HG03575 (cell line): ENCODE data around the gene PLOD3.
"Not testable (repeated sequence)": the region's sequence is repeated elsewhere in the genome, so short reads cannot be mapped to it uniquely, and the experiment has no call there.

ENCODE experiments used
- ATAC-seq: cut with Tn5 transposase; IDR thresholded peaks from one replicate; pipeline ENCODE4 v1.9.1; 2021; ENCODE audit not compliant: unreplicated experiment, insufficient number of reproducible peaks, low FRiP score; ENCODE audit errors: extremely low read depth

The PLOD3 gene, protein sequence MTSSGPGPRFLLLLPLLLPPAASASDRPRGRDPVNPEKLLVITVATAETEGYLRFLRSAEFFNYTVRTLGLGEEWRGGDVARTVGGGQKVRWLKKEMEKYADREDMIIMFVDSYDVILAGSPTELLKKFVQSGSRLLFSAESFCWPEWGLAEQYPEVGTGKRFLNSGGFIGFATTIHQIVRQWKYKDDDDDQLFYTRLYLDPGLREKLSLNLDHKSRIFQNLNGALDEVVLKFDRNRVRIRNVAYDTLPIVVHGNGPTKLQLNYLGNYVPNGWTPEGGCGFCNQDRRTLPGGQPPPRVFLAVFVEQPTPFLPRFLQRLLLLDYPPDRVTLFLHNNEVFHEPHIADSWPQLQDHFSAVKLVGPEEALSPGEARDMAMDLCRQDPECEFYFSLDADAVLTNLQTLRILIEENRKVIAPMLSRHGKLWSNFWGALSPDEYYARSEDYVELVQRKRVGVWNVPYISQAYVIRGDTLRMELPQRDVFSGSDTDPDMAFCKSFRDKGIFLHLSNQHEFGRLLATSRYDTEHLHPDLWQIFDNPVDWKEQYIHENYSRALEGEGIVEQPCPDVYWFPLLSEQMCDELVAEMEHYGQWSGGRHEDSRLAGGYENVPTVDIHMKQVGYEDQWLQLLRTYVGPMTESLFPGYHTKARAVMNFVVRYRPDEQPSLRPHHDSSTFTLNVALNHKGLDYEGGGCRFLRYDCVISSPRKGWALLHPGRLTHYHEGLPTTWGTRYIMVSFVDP

DNA sequence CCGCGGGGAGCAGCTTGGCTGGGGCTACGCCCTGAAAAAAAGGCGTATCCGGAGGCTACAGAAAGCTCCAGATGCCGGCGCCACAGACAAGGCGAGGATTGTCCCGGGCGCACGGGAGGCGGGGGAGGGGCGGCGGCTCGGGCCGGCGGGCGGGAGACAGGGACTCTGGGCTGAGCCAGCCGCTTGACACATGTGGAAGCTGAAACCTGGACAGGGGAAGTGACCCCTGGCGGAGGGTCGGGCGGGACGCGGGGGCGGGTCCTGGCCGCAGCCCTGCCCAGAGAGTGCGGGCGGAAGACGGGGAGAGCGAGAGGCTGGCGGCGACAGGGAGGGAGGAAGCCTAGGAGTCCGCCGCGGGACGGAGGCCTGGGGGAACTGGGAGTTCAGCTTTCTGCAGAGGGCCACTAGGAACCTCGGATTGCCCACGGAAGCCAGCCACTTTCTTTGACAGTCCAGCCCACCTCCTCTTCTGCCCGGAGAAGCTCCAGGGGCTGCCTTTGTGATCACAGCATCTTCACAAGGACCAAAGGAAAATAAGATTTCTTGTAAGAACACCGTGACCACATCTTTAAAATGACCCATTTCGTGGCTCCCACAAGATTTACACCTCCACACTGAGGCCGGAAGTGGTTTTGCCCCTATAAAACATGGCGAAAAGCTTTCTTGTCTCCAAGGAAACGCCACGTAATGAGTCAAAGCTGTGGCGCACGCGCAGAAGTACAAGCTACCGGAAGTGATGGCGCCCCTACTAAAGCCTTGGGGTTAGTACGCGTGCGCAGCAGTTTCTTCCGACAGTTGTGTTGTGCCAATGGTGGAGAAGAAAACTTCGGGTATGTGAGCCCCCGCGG, at the start of gene PLOD3, which contains the start of gene ZNHIT1:
Gene PLOD3 (minus strand): TSS at position 194 of the 848 bp plus-strand sequence. CDS start 307 bp downstream, outside the sequence.
Gene ZNHIT1 (plus strand): TSS at position 778 of the 848 bp plus-strand sequence. CDS start 31 bp downstream, at position 809.
- peak; percentile 41 for ATAC-seq

DNA sequence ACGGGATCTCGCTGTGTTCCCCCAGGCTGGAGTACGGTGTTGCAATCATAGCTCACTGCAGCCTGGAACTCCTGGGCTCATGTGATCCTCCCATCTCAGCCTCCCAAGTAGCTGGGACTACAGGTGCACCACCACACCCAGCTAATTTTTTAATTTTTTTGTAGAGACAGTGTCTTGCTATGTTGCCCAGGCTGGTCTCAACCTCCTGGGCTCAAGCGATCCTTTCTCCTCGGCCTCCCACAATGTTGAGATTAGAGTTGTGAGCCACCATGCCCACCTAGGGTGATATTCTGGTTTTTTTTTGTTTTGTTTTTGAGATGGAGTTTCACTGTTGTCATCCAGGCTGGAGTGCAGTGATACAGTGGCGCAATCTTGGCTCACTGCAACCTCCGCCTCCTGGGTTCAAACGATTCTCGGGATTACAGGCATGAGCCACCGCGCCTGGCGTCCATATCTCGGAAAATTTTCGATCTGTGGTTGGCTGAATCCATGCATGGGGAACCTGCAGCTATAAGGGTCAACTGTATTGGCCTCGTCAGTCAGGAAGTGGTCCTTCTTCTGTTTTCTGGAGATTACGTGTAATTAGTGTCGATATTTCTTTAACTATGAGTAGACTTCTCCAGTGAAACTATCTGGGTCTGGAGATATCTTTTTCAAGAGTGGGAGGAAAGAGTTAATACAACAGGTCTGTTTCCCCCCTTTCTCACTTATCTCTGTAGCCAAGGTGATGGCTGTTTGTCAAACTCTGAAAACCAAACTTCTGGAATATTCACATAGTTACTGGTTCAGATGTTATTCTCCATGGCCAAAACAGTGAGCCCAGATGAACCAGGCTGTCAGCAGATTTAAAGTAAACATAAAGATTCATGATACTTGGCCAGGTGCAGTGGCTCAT, 48.5 kb upstream of the PLOD3 start:
- ATAC-seq, result no peak

DNA sequence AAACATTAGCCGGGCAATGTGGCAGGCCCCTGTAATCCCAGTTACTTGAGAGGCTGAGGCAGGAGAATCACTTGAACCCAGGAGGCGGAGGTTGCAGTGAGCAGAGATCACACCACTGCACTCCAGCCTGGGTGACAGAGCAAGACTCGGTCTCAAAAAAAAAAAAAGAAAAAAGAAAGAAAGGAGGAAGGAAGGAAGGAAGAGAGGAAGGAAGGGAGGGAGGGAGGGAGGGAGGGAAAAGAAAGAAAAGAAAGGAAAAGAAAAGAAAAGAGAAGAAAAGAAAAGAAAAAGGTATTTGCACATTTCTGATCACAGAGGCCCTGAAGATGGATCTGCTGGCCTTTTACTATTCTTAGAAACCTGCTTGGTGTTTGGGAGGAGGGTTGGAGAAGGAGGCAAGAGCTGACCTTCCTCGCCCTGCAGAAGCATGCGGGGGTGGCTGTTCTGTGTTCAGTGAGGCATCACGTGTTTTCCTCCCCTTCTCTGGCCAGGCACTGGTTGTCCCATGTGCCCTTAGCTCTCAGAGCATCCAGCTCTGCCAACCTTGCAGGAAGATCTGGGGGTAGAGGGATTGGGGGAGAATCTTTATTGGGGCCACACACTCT, 46.8 kb upstream of the PLOD3 start:
- ATAC-seq, result not testable (repeated sequence)

DNA sequence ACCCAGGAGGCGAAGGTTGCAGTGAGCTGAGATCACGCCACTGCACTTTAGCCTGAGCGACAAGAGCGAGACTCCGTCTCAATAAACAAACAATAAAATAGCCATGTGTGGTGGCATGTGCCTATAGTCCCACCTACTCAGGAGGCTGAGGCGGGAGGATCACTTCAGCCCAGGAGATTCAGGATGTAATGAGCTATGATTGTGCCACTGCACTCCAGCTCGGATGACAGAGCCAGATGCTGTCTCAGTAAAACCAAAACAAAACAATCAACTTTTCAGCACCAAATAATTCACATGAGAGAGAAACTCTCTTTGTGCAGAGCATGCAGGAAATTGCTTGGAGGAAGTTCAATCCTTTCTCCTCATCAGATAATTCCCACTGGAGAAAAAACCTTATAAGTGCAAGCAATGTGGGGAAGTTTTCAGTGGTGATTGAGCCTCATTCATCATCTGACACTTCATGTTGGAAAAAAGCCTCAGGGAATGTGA, 40.9 kb upstream of the PLOD3 start:
- ATAC-seq, result no peak

DNA sequence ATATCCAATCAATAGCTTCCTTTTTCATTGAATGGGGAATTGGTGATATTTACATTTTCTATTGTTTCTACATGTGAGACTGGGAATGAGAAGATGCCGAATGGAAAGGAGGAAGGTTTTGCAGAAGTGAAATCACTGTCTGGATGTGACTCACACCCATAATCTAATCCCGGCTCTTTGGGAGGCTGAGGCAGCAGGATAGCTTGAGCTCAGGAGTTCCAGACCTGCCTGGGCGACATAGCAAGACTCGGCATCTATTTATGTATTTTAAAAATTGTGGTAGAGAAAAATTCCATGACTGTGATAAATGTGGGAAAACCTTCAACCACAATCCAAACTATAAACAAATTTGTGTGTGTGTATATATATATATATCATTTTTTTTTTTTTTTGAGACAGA, 38.4 kb upstream of the PLOD3 start:
- no peak for ATAC-seq

DNA sequence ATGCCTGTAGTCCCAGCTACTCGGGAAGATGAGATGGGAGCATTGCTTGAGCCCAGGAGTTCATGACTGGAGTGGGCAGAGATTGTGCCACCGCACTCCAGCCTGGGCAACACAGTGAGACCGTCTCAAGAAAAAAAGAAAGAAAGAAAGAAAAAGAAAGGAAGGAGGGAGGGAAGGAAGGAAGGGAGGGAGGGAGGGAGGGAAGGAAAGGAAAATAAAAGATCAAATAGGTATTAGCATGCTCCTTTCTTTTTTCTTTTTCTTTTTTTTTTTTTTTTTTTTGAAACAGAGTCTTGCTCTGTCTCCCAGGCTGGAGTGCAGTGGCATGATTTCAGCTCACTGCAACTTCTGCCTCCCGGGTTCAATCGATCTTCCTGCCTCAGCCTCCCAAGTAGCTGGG, 35.8 kb upstream of the PLOD3 start:
- ATAC-seq, result not testable (repeated sequence)

DNA sequence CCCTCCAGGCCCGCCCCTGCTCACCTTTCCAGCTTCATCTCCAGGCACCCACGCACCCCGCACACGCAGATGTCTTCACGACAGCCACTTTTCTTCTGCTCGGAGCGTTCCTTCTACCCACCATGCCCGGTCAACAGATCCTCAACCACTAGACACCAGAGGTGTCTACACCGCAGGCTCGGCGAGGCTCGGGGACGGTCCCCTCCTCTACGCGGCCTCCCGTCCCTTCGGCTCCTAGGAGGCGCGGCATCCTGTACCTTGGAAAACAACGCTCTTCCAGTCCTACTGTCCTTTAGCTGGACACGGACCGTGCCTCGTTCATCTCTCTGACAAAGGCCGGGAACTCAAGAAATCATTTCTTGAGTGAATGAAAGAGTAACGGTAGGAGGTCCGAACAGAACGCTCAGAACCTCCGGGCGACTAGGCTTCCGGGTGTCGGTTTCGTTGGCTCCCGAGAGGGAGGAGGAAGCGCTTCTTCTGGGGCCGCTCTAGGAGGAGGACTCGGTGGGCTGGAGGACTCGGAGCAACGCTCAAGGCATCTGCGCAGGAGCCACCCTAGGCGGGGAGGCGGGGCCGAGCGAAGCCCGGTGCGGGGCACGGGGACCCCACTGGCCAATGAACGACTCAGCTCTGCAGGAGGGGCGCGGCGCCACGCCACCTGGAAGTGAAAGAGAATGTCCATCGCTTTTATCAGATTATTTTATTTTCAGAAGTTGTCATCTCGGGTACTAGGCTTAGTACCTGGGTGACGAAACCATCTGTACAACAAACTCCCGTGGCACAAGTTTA, 34.7 kb upstream of the PLOD3 start:
- ATAC-seq, result peak; percentile 53

DNA sequence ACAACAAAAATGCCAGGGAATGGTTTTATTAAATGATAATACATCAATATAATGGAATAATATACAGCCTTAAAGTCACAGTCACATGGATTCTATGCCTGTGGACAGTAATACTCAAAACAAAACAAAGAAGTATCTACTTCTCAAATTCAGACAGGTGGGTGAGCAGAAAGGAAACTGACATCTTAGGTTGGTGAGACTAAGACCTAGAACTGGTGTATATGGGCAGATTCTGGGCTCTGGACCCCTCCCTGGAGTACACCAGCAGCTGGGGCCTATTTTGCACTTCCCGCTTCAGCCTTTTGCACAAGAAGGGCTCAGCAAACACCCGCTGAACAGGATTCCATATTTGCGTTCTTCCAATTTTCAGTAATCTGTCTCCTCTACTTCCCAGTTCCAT, 32.9 kb upstream of the PLOD3 start:
- ATAC-seq, result no peak

DNA sequence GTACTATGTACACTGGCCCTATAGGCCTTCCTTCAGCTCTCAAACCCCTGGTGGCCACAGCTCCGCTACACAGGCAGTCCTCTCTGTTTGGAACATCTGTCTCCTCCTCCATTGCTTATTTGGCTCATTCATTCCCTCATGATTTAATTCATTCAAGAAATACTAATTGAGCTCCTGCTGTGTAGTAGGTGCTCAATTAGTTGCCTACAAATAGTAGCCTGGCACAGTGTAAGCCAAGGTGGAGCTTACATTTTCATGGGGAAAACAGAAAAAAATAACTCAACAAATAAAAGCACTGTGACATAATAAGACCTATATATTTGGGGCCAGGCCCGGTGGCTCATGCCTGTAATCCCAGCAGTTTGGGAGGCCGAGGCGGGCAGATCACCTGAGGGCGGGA, 30.9 kb upstream of the PLOD3 start:
- no peak for ATAC-seq

DNA sequence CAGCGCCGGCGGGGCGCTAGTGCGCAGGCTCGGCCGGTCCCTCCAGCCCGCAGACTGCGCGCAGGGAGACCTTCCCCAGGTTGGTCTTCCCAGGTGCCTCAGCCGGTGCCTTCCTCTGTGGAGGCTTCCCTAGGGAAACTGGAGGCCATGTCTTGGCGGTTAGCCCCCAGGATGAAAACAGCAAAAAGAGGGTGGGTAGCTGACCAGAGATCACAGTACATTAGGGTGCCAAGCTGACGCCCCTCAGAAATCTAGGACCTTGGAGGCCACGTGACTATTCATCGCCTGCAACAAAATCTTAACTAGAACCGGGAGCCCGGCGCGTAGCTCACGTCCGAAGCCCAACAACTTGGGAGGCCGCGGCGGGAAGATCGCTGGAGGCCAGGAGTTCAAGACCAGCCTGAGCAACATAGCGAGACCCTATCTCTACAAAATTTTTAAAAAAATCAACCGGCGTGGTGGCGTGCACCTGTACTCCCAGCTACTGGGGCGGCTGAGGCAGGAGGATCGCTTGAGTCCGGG, 27.8 kb upstream of the PLOD3 start:
- no peak for ATAC-seq

DNA sequence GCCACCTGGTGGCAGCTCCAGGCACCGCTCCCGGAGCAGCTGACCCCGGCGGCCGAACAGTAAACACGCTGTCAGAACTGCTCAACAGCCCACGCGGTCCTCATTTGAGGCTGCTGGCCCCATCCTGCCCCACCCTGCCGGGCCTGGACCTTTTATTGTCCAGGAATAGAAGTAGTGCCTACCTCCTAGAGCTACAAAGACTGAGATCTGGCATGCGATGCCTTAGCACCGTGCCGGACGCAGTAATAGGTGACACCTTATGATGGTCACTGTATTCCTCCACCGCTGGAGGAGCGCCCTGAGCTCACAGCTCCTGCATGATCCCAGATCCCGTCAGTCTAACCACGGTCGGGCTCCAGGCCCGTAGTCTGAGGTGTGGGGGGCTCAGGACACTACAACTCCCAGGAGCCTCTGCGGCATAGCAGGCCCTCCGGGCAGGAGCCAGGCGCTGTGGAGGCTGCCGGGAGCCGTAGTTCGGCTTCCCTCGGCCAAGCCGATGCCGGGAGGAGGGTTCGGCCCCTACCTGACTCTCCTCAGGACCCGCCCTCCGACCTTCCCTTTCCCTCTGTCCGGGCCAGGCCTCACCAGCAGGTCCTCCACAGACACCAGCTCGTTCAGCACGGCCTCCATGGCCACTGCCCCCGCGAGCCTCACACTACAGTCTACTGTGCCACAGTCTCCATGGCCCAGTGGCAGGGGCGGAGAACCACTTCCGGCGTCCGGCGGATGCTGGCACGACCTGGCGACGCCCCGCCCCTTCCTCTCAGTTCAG, 27.2 kb upstream of the PLOD3 start, which contains the start of gene FIS1:
Gene FIS1 (minus strand): TSS at position 707 of the 772 bp plus-strand sequence. CDS start 77 bp downstream, at position 630.
- peak; percentile 58 for ATAC-seq

DNA sequence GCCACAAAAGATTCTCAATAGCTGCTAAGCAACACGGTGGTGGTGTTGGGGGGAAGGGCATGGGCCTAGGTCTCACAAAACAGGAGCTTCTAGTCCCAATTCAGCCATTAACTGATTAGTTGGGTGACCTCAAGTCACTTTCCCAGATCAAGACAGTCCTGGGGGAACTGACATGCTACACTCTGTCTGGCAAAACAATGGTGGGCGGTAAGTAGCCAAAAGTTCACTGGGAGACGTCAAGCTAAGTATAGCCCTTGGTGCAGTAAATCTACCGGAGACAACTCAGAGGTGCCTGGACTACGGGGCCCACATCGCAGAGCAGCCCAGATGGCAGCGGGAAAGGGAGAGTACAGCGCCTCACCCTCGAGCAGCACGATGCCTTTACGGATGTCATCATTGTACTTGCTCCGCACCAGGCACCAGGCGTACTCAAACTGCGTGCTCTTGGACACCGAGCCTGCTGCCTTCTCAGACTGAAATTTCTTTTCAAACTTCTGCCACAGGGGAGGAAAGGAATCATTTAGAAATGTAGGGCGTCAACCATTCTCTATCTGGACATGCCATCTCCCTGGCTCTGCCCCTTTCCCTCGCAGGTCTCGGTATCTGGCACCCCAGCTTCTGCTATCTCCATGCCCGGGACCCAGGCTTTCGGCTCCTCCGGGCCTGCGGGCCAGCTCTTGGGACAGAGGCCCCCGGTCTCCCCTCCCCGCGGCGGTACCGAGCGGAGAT, 26.4 kb upstream of the PLOD3 start:
- no peak for ATAC-seq

DNA sequence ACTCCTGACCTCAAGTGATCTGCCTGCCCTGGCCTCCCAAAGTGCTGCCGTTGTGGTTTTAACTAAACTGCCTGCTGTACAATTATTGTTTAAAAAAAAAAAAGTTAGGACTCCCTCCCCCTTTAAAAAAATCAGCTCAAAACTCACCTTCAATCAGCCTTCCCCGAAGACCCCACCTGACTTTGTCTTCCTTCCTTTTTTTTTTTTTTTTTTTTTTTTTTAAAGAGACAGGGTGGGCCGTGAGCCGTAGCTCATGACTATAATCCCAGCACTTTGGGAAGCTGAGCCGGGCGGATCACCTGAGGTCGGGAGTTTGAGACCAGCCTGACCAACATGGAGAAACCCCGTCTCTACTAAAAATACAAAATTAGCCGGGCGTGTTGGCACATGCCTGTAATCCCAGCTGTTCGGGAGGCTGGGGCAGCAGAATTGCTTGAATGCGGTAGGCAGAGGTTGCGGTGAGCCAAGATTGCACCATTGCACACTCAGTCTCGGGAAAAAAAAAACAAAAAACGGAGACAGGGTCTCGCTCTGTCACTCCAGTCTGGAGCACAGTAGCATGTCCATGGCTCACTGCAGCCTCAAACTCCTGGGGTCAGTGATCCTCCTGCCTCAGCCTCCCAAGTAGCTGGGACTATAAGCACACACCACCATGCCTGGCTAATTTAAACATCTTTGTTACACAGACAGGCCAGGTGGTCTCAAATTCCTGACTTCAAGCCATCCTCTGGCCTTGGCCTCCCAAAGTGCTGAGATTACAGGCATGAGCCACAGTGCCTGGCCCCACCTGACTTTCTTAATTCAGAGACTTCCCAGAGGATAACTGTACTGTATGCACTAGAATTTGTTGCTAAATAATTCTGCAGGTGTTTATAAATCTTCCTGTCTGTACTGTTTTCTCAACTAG, 24.3 kb upstream of the PLOD3 start:
- ATAC-seq, result no peak

DNA sequence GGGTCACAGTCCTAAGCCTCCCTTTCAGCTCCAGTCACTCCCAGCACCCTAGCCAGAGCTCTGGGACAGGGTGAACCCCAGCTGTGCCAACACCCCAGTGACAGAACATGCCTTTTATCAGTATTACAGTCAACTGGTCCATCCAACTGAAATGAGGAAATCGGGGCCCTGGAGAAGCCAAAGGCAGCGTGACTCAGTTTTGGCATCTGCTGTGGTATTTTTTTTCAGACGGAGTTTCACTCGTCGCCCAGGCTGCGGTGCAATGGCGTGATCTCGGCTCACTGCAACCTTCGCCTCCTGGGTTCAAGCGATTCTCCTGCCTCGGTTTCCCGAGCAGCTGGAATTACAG, 23.6 kb upstream of the PLOD3 start:
- ATAC-seq, result no peak
